Osteoblast (primary cell): Measurements from ENCODE around the gene TPRG1. TPM values are rescaled to one million over a fixed set of nuclear protein-coding genes. Genes with fewer than 3 reads are reported as not detected.

Experiments
- DNase-seq: peaks from one replicate; pipeline ENCODE4 v3.0.0; 2011; ENCODE audit warnings: low spot score, mixed read lengths; ENCODE audit not compliant: insufficient read length; ENCODE audit errors: missing footprints
- H2AFZ ChIP-seq: 2 replicates; pipeline ENCODE4 v1.6.0; 2011; ENCODE audit warnings: mild to moderate bottlenecking, low read length
- H3K27ac ChIP-seq: 2 replicates; pipeline ENCODE4 v1.5.1; 2011; ENCODE audit warnings: mild to moderate bottlenecking, low read depth, low read length, moderate library complexity
- H3K27me3 ChIP-seq: 2 replicates; pipeline ENCODE4 v1.6.0; 2012; ENCODE audit warnings: mild to moderate bottlenecking, control low read depth, inconsistent platforms, low read length, moderate library complexity; ENCODE audit not compliant: insufficient read depth
- H3K36me3 ChIP-seq: 2 replicates; pipeline ENCODE4 v1.5.1; 2011; ENCODE audit warnings: mild to moderate bottlenecking, low read length, control low read depth, moderate library complexity; ENCODE audit not compliant: insufficient read depth
- H3K4me1 ChIP-seq: 2 replicates; pipeline ENCODE4 v1.5.1; 2011; ENCODE audit warnings: mild to moderate bottlenecking, low read length, control low read depth, moderate library complexity; ENCODE audit not compliant: insufficient read depth
- H3K4me2 ChIP-seq: 2 replicates; pipeline ENCODE4 v1.6.0; 2011; ENCODE audit warnings: mild to moderate bottlenecking, low read length; ENCODE audit not compliant: insufficient read depth
- H3K4me3 ChIP-seq: fragments of 200-600 bp; sonication (generic); 3 replicates; pipeline ENCODE4 v1.5.1; 2012; ENCODE audit warnings: mild to moderate bottlenecking, low read length, inconsistent platforms; ENCODE audit not compliant: insufficient read depth
- H3K79me2 ChIP-seq: 2 replicates; pipeline ENCODE4 v1.6.0; 2012; ENCODE audit warnings: mild to moderate bottlenecking, low read length, control low read depth, inconsistent platforms; ENCODE audit not compliant: insufficient read depth
- H3K9me3 ChIP-seq: 2 replicates; pipeline ENCODE4 v1.5.1; 2011; ENCODE audit warnings: low read depth, low read length, control low read depth
- H4K20me1 ChIP-seq: 2 replicates; pipeline ENCODE4 v1.6.0; 2012; ENCODE audit warnings: mild to moderate bottlenecking, low read length, control low read depth; ENCODE audit not compliant: insufficient read depth
- total RNA-seq: library from RNA; depleted of rRNA; stranded (reverse); fragments of >200 nt; gene quantifications from 2 replicates; pipeline ENCODE4 v1.2.3, GENCODE V29; 2012
- TF ChIP-seq, protein P1 (sequence below): IDR thresholded peaks from 2 replicates; pipeline ENCODE4 v1.5.1; 2011; ENCODE audit warnings: mild to moderate bottlenecking, low read depth, low read length, moderate library complexity; ENCODE audit errors: extremely low read depth

Gene TPRG1
- total RNA-seq, 1 donor = 6.5 TPM

DNA sequence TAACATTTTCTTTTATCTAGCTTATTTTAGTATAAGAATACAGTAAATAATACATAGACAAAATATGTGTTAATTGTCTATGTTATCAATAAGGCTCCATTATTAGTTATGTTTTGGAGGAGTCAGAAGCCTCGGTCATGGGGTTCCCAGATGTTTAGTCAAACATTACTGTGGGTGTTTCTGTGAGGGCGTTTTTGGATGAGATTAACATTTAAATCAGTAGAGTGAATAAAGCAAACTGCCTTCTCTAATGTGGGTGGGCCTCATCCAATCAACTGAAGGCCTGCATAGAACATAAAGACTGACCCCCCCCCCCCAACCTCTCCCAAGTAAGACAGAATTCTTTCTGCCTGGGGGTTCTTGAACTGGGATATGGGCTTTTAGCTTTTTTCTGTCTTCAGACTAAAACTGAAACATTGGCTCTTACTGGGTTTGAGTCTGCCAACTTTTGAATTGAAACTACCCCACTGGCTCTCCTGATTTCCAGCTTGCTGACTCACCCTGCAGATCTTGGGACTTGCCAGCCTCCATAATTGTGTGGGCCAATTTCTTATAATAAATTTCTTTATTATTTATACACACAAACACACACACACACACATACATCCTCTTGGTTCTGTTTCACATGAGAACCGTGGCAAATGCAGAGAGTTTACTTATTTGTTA lies 192.0 kb downstream of the TPRG1 start:
- Histone ChIP-seq H3K9me3 (no peaks in the 10 kb centered on the region), H3K36me3 (no peaks in the 10 kb centered on the region), H2AFZ (no peak overlapping the region), H3K4me1 (peaks cover 16% of the 10 kb centered on the region), H3K79me2 (no peaks in the 10 kb centered on the region), H3K4me3 (no peak overlapping the region), H3K4me2 (no peak overlapping the region), H3K27ac (no peak overlapping the region), H3K27me3 (no peaks in the 10 kb centered on the region), H4K20me1 (no peaks in the 10 kb centered on the region)
- TF ChIP-seq, protein P1, sequence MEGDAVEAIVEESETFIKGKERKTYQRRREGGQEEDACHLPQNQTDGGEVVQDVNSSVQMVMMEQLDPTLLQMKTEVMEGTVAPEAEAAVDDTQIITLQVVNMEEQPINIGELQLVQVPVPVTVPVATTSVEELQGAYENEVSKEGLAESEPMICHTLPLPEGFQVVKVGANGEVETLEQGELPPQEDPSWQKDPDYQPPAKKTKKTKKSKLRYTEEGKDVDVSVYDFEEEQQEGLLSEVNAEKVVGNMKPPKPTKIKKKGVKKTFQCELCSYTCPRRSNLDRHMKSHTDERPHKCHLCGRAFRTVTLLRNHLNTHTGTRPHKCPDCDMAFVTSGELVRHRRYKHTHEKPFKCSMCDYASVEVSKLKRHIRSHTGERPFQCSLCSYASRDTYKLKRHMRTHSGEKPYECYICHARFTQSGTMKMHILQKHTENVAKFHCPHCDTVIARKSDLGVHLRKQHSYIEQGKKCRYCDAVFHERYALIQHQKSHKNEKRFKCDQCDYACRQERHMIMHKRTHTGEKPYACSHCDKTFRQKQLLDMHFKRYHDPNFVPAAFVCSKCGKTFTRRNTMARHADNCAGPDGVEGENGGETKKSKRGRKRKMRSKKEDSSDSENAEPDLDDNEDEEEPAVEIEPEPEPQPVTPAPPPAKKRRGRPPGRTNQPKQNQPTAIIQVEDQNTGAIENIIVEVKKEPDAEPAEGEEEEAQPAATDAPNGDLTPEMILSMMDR = no peak
- peak; percentile 46 for DNase-seq

DNA sequence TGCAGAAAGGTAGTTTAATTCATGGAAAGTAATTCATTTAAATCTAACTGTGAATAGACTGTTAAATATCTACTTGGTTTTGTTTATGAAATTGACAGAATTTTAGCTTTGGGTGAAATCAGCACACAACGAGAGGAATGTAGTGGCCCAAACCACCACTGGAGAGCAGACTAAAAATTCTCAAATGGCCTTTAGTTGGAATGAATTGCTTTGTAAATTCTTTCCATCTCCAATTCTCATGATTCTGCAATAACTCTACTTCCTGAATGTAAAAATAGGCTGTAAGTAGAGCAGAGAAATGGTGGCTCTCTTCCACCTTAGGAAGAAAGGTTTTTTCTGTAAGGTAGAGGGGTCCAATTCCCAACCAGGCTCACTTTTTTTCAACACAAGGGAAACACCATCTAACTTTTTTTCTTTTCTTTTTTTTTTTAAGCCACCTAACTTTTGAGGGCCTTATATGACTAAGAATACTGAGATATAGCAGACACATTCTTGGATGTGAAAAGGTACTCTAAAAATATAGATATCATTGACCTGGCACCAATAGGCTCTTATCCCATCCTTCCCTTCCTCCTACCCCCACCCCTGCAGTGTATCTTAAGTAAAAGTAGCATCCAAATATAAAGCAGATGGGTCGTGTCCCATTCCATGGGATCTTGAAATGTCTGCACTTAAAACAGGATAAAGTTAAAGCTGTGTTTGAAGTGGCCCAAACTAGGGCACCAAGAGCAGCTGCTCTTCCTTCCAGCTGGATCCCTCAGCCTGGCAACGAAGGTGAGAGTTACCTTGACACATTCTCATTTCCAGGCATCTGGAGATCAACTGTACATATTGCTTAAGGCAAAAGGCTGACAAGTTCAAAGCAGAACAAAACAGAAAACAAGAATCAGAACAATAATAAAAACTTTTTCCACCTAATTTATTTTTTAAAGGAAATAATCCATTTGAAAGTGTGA lies 194.1 kb downstream of the TPRG1 start:
- Histone ChIP-seq H3K4me1 (peaks cover 7% of the 10 kb centered on the region), H3K27ac (no peak overlapping the region), H3K9me3 (no peaks in the 10 kb centered on the region), H3K27me3 (no peaks in the 10 kb centered on the region), H2AFZ (peak overlapping the region; percentile 27), H3K4me2 (no peak overlapping the region), H3K79me2 (no peaks in the 10 kb centered on the region), H3K4me3 (no peak overlapping the region), H4K20me1 (no peaks in the 10 kb centered on the region), H3K36me3 (no peaks in the 10 kb centered on the region)
- TF ChIP-seq, protein P1 = peak; percentile 35
- DNase-seq = peak; percentile 6

DNA sequence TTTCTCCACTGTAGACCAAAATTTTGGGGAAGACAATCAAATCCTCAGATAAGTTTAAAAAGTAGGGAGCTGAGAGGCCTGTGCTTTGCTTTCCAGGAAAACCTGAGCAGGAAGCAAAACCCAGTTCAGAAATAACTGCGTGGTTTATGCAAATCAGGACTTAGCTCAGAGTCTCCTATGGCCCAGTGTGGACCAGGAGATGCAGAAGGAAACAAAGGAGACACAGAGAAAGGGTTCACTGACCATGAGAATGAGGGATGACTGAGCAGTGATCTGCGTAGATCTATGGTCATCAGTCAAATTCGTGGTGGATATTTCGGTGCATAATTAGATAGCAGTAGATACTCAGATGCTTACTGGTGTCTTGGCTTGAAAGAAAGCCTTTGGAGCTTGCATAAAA lies 196.6 kb downstream of the TPRG1 start:
- H3K36me3 ChIP-seq = no peaks in the 10 kb centered on the region
- H3K9me3 ChIP-seq = no peaks in the 10 kb centered on the region
- no peaks in the 10 kb centered on the region for H3K27me3 ChIP-seq
- no peaks in the 10 kb centered on the region for H4K20me1 ChIP-seq
- no peak overlapping the region for H3K4me3 ChIP-seq
- TF ChIP-seq, protein P1 = no peak
- peaks cover 3% of the 10 kb centered on the region for H3K4me1 ChIP-seq
- no peaks in the 10 kb centered on the region for H3K79me2 ChIP-seq
- H3K27ac ChIP-seq = no peak overlapping the region
- H3K4me2 ChIP-seq = no peak overlapping the region
- no peak overlapping the region for H2AFZ ChIP-seq
- no peak for DNase-seq

DNA sequence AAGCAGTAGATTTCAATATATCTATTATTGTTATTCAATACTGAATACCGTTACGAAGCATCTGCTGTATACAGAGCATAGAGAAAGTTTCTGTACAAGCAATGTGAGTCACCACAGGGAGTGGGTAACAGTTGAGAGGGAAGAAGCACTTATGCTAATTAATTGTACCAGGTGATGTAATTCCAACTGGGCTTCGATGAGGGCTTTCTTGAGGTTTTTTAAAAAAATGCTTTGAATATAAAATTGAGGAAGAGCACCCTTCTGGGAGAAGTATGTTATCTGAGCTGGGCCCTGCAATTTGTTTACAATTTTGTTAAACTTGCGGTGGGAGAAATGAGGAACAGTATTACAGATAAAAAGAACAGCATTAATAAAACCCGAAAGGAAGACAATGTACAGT lies 197.9 kb downstream of the TPRG1 start:
- TF ChIP-seq, protein P1 = no peak
- H3K27me3 ChIP-seq = no peaks in the 10 kb centered on the region
- H3K79me2 ChIP-seq = no peaks in the 10 kb centered on the region
- no peak overlapping the region for H3K4me2 ChIP-seq
- no peak for DNase-seq
- H3K36me3 ChIP-seq = no peaks in the 10 kb centered on the region
- H3K4me3 ChIP-seq = no peak overlapping the region
- H3K4me1 ChIP-seq = peaks cover 3% of the 10 kb centered on the region
- no peak overlapping the region for H3K27ac ChIP-seq
- no peaks in the 10 kb centered on the region for H4K20me1 ChIP-seq
- no peak overlapping the region for H2AFZ ChIP-seq
- no peaks in the 10 kb centered on the region for H3K9me3 ChIP-seq
